H1 (cell line): ENCODE results near the gene CRTAC1. TPM values are rescaled to one million over a fixed set of nuclear protein-coding genes. Genes with fewer than 3 reads are reported as not detected.

Source experiments
- CTCF ChIA-PET: fragments of 300-600 bp; sonication (Branson Sonifier 250); formaldehyde crosslinking; loops from one replicate; lab custom pipeline; 2021; ENCODE audit not compliant: partially characterized antibody; lab: Charles Lee
- POLR2A ChIA-PET: fragments of 300-600 bp; sonication (Branson Sonifier 250); formaldehyde crosslinking; loops from one replicate; lab custom pipeline; 2021; ENCODE audit warnings: inconsistent platforms; ENCODE audit not compliant: partially characterized antibody; lab: Charles Lee
- DNase-seq, 2 experiments: peaks; one replicate each; pipeline versions ENCODE4 v3.0.0 to v3.0.0-alpha.2; 2010 to 2022; ENCODE audit warnings: low spot score in 2 of 2, low read depth in 1 of 2, mixed read lengths in 1 of 2
- FAIRE-seq: peaks from 2 replicates; lab custom pipeline; 2011; peaks lifted over from hg19 to GRCh38; lab: Jason Lieb, UNC
- H2AFZ ChIP-seq: 2 replicates; pipeline ENCODE4 v1.8.1; 2012; ENCODE audit warnings: low read length, inconsistent platforms
- H2AK5ac ChIP-seq: 2 replicates; pipeline ENCODE4 v1.6.1; 2013; ENCODE audit warnings: low read depth, low read length
- H2BK120ac ChIP-seq: replicated peaks from 2 replicates; pipeline ENCODE3; 2013; ENCODE audit warnings: low read depth, low read length, inconsistent platforms
- H2BK12ac ChIP-seq: 2 replicates; pipeline ENCODE4 v1.6.1; 2013; ENCODE audit warnings: low read depth, low read length
- H2BK15ac ChIP-seq: 2 replicates; pipeline ENCODE4 v1.6.1; 2013; ENCODE audit warnings: low read length
- H2BK20ac ChIP-seq: 2 replicates; pipeline ENCODE4 v1.6.1; 2013; ENCODE audit warnings: low read length
- H2BK5ac ChIP-seq: 2 replicates; pipeline ENCODE4 v1.6.1; 2013; ENCODE audit warnings: low read depth, low read length
- H3K14ac ChIP-seq: 2 replicates; pipeline ENCODE4 v1.6.1; 2013; ENCODE audit warnings: inconsistent platforms; ENCODE audit not compliant: insufficient read length
- H3K18ac ChIP-seq: 2 replicates; pipeline ENCODE4 v1.6.1; 2013; ENCODE audit warnings: low read length; ENCODE audit errors: extremely low read depth
- H3K23ac ChIP-seq: 2 replicates; pipeline ENCODE4 v1.6.1; 2013; ENCODE audit warnings: inconsistent platforms; ENCODE audit not compliant: insufficient read length
- H3K23me2 ChIP-seq: 2 replicates; pipeline ENCODE4 v1.6.1; 2013; ENCODE audit warnings: low read depth, low read length
- H3K27ac ChIP-seq: 2 replicates; pipeline ENCODE4 v1.6.1; 2011; ENCODE audit warnings: low read depth, low read length, inconsistent platforms
- H3K27me3 ChIP-seq, 4 experiments: replicated peaks in 1 of 4; 1 replicate in 1 of 4; 2 replicates in 3 of 4; pipeline versions ENCODE4 v1.6.1 to v1.8.1; 2011 to 2013; ENCODE audit warnings: low read length in 3 of 4, mild to moderate bottlenecking in 3 of 4, inconsistent platforms in 2 of 4, mixed read lengths in 2 of 4, moderate library complexity in 1 of 4; ENCODE audit not compliant: control insufficient read depth in 3 of 4, insufficient read depth in 3 of 4; ENCODE audit errors: extremely low read depth in 1 of 4
- H3K36me3 ChIP-seq, 4 experiments: 2 replicates each; pipeline versions ENCODE4 v1.6.1 to v1.8.1; 2011 to 2013; ENCODE audit warnings: mild to moderate bottlenecking in 4 of 4, low read length in 3 of 4, moderate library complexity in 2 of 4, control low read depth in 1 of 4, inconsistent platforms in 1 of 4; ENCODE audit not compliant: insufficient read depth in 4 of 4, control insufficient read depth in 2 of 4
- H3K4ac ChIP-seq: replicated peaks from 2 replicates; pipeline ENCODE3; 2013; ENCODE audit warnings: low read length, low read depth, mixed read lengths, inconsistent platforms; ENCODE audit not compliant: insufficient read length
- H3K4me1 ChIP-seq, 4 experiments: replicated peaks in 1 of 4; 1 replicate in 1 of 4; 2 replicates in 3 of 4; pipeline versions ENCODE4 v1.6.1 to v1.8.1; 2011 to 2013; ENCODE audit warnings: low read length in 3 of 4, inconsistent platforms in 2 of 4, mixed read lengths in 1 of 4; ENCODE audit not compliant: insufficient read depth in 4 of 4, control insufficient read depth in 3 of 4
- H3K4me2 ChIP-seq, 2 experiments: 2 replicates each; pipeline versions ENCODE4 v1.6.1 to v1.8.1; 2011 to 2013; ENCODE audit warnings: low read depth in 2 of 2, low read length in 2 of 2, control low read depth in 1 of 2, inconsistent platforms in 1 of 2, mild to moderate bottlenecking in 1 of 2; ENCODE audit not compliant: insufficient read depth in 1 of 2
- H3K4me3 ChIP-seq, 4 experiments: fragments of 200-600, 300-600 bp in 1 of 4; sonication (generic), shearing (Covaris generic), sonication (Bioruptor Twin) in 1 of 4; 2 replicates each; pipeline versions ENCODE4 v1.5.1 to v1.8.1; 2011 to 2016; ENCODE audit warnings: low read length in 4 of 4, low read depth in 3 of 4, control low read depth in 2 of 4, inconsistent platforms in 2 of 4, mild to moderate bottlenecking in 2 of 4, mixed read lengths in 1 of 4, moderate library complexity in 1 of 4; ENCODE audit not compliant: insufficient read depth in 2 of 4; ENCODE audit errors: extremely low read depth in 1 of 4
- H3K56ac ChIP-seq: replicated peaks from 2 replicates; pipeline ENCODE3; 2013; ENCODE audit warnings: low read depth, mild to moderate bottlenecking, mixed read lengths, low read length, inconsistent platforms; ENCODE audit not compliant: insufficient read length
- H3K79me1 ChIP-seq: 2 replicates; pipeline ENCODE4 v1.6.1; 2013; ENCODE audit warnings: low read depth, low read length, control low read depth
- H3K79me2 ChIP-seq, 2 experiments: 2 replicates each; pipeline versions ENCODE4 v1.6.1 to v1.8.1; 2012 to 2013; ENCODE audit warnings: low read length in 2 of 2, mild to moderate bottlenecking in 2 of 2, inconsistent platforms in 1 of 2; ENCODE audit not compliant: insufficient read depth in 2 of 2, control insufficient read depth in 1 of 2
- H3K9ac ChIP-seq, 4 experiments: replicated peaks in 1 of 4; 1 replicate in 1 of 4; 2 replicates in 3 of 4; pipeline versions ENCODE4 v1.6.1 to v1.8.1; 2011 to 2013; ENCODE audit warnings: low read depth in 3 of 4, low read length in 3 of 4, control low read depth in 2 of 4, mild to moderate bottlenecking in 2 of 4, moderate library complexity in 2 of 4, inconsistent platforms in 1 of 4; ENCODE audit errors: extremely low read depth in 1 of 4
- H3K9me3 ChIP-seq, 2 experiments: 2 replicates each; pipeline versions ENCODE4 v1.6.1 to v1.8.1; 2012 to 2013; ENCODE audit warnings: mild to moderate bottlenecking in 2 of 2, moderate library complexity in 2 of 2, control low read depth in 1 of 2, inconsistent platforms in 1 of 2, low read depth in 1 of 2, low read length in 1 of 2, mixed read lengths in 1 of 2; ENCODE audit not compliant: insufficient read depth in 2 of 2
- H4K20me1 ChIP-seq, 2 experiments: replicated peaks in 1 of 2; 2 replicates each; pipeline versions ENCODE3 to v1.8.1; 2011 to 2013; ENCODE audit warnings: inconsistent platforms in 2 of 2, low read length in 2 of 2, mild to moderate bottlenecking in 1 of 2; ENCODE audit not compliant: insufficient read depth in 2 of 2, control insufficient read depth in 1 of 2
- H4K5ac ChIP-seq: 2 replicates; pipeline ENCODE4 v1.6.1; 2013; ENCODE audit warnings: low read length, low read depth, mixed read lengths, inconsistent platforms; ENCODE audit not compliant: insufficient read length
- H4K8ac ChIP-seq: 2 replicates; pipeline ENCODE4 v1.8.0; 2013; ENCODE audit warnings: mild to moderate bottlenecking, moderate library complexity, low read length, inconsistent platforms; ENCODE audit not compliant: insufficient read depth; ENCODE audit errors: extremely low read depth
- H4K91ac ChIP-seq: replicated peaks from 2 replicates; pipeline ENCODE3; 2013; ENCODE audit warnings: low read length, mixed read lengths, inconsistent platforms; ENCODE audit not compliant: insufficient read length
- ASH2L ChIP-seq: fragments of 200-600, 300-600 bp; sonication (generic); IDR thresholded peaks from one replicate; pipeline ENCODE4 v1.7.1; 2017; ENCODE audit warnings: low read length
- ATF3 ChIP-seq: IDR thresholded peaks from 2 replicates; pipeline ENCODE4 v1.6.1; 2011; ENCODE audit warnings: low read depth, mild to moderate bottlenecking, low read length; ENCODE audit not compliant: insufficient read depth
- CBX5 ChIP-seq: fragments of 300-800, 300-1000 bp; sonication (generic); IDR thresholded peaks from 2 replicates; pipeline ENCODE4 v1.7.1; 2016; ENCODE audit warnings: antibody characterized with exemption, low read length, low read depth
- EP300 ChIP-seq, 2 experiments: IDR thresholded peaks; 1 replicate in 1 of 2; 2 replicates in 1 of 2; pipeline ENCODE4 v1.6.1; 2011 to 2012; ENCODE audit warnings: low read depth in 2 of 2, low read length in 2 of 2, mild to moderate bottlenecking in 2 of 2, borderline replicate concordance in 1 of 2, inconsistent platforms in 1 of 2, moderate library complexity in 1 of 2
- GABPA ChIP-seq: IDR thresholded peaks from 2 replicates; pipeline ENCODE4 v1.6.1; 2011; ENCODE audit warnings: mild to moderate bottlenecking, low read length, moderate library complexity, borderline replicate concordance; ENCODE audit not compliant: insufficient read depth
- JUND ChIP-seq: IDR thresholded peaks from 2 replicates; pipeline ENCODE4 v1.6.1; 2011; ENCODE audit warnings: mild to moderate bottlenecking, improper control_type of control experiment, low read length
- KDM4A ChIP-seq: IDR thresholded peaks from one replicate; pipeline ENCODE4 v1.7.1; 2012; ENCODE audit warnings: low read depth, mild to moderate bottlenecking, moderate library complexity, low read length, inconsistent platforms; ENCODE audit not compliant: severe bottlenecking
- POLR2AphosphoS5 ChIP-seq: IDR thresholded peaks from 2 replicates; pipeline ENCODE4 v1.6.1; 2011; ENCODE audit warnings: low read depth, low read length
- RAD21 ChIP-seq, 2 experiments: IDR thresholded peaks in 1 of 2; conservative IDR thresholded peaks in 1 of 2; 2 replicates each; pipeline ENCODE4 v1.6.1; 2011; ENCODE audit warnings: low read depth in 2 of 2, low read length in 2 of 2, improper control_type of control experiment in 1 of 2, inconsistent platforms in 1 of 2, mild to moderate bottlenecking in 1 of 2, moderate library complexity in 1 of 2
- SIRT6 ChIP-seq: IDR thresholded peaks from one replicate; pipeline ENCODE4 v1.7.1; 2012; ENCODE audit warnings: low read length, inconsistent platforms
- ZNF274 ChIP-seq: IDR thresholded peaks from 2 replicates; pipeline ENCODE4 v1.7.0; 2012; ENCODE audit warnings: low read length, borderline replicate concordance; ENCODE audit errors: extremely low read depth
- WGBS, 2 experiments: shearing (Covaris generic) in 1 of 2; methylation state at CpG; one replicate each; pipeline versions ENCODE4 v1.1.6 to v1.1.7; 2013 to 2015; ENCODE audit warnings: low lambda C conversion rate in 2 of 2, mixed read lengths in 2 of 2, inconsistent platforms in 1 of 2, low coverage in 1 of 2, missing lambda C conversion rate in 1 of 2; ENCODE audit not compliant: insufficient replicate concordance in 2 of 2, insufficient coverage in 1 of 2, insufficient read length in 1 of 2; ENCODE audit errors: extremely low coverage in 1 of 2, missing lambda C conversion rate in 1 of 2; 5-methylcytosine and 5-hydroxymethylcytosine counted together
- polyA plus RNA-seq, 7 experiments: library from polyadenylated mRNA; depleted of rRNA in 3 of 7; stranded (reverse) in 5 of 7; unstranded in 2 of 7; fragments of >200 nt in 5 of 7; fragments of 200-250 nt in 2 of 7; gene quantifications; 1 replicate in 5 of 7; 2 replicates in 1 of 7; 4 replicates in 1 of 7; pipeline versions ENCODE4 v1.2.1 to v1.2.3, GENCODE V29; 2011 to 2013; ENCODE audit warnings: missing spikeins in 2 of 7, mixed read lengths in 2 of 7
- total RNA-seq: library from RNA; stranded (reverse); fragmentation: NEBNext Ultra II Directional; extraction: Animal tissue kit (Norgen Biotek cat#: 25700); gene quantifications from 2 replicates; pipeline ENCODE4 v1.2.1, GENCODE V29; 2021

The CRTAC1 gene
- total and polyA plus RNA-seq, 2 of the 8 experiments (the other 6 are each of a cell fraction or from before 2014, with no cell fraction given) = 0.91 to 1.2 TPM

GRCh38 chr10:97816609-97817008, 213.8 kb downstream of the CRTAC1 start:
- H4K20me1 ChIP-seq = no peaks in the 10 kb centered on the region
- H3K36me3 ChIP-seq = no peaks in the 10 kb centered on the region
- H3K79me1 ChIP-seq = no peaks in the 10 kb centered on the region
- no peak overlapping the region for H2BK15ac ChIP-seq
- H2BK20ac ChIP-seq = no peak overlapping the region
- H2AK5ac ChIP-seq = no peak overlapping the region
- no peak overlapping the region for H3K4me2 ChIP-seq
- no peaks in the 10 kb centered on the region for H3K9me3 ChIP-seq
- H2AFZ ChIP-seq = no peak overlapping the region
- FAIRE-seq = no peak
- POLR2A ChIA-PET = no interaction called here
- DNase-seq = no peak
- no peaks in the 10 kb centered on the region for H3K23me2 ChIP-seq
- H2BK12ac ChIP-seq = no peak overlapping the region
- H4K91ac ChIP-seq = no peak overlapping the region
- no peak overlapping the region for H3K27ac ChIP-seq
- no peaks in the 10 kb centered on the region for H3K79me2 ChIP-seq
- H3K9ac ChIP-seq = no peak overlapping the region
- no peak overlapping the region for H3K56ac ChIP-seq
- no peak overlapping the region for H3K18ac ChIP-seq
- H4K8ac ChIP-seq = no peak overlapping the region
- no peak for TF ChIP-seq CBX5
- no peak for TF ChIP-seq POLR2AphosphoS5
- TF ChIP-seq ZNF274 = no peak
- no peak for TF ChIP-seq SIRT6
- TF ChIP-seq GABPA = no peak
- TF ChIP-seq ASH2L = no peak
- TF ChIP-seq KDM4A = no peak
- no peak for TF ChIP-seq RAD21 (IDR thresholded peaks at IDR 0.05 in 1 of 2, conservative IDR thresholded peaks at IDR 0.05 in 1 of 2; ENCODE audit: low read depth in 2 of 2, low read length in 2 of 2)
- no peak for TF ChIP-seq JUND
- no peak for TF ChIP-seq EP300 (IDR thresholded peaks at IDR 0.05; ENCODE audit: borderline replicate concordance in 1 of 2, low read depth in 2 of 2, low read length in 2 of 2)
- TF ChIP-seq ATF3 = no peak
- 80% methylated on average over 4 of the region's 4 CpGs; no CpG with 5 or more reads in 1 of the 2 experiments for WGBS, 2 experiments
- H3K27me3 ChIP-seq = no peaks in the 10 kb centered on the region
- H3K4ac ChIP-seq = no peak overlapping the region
- no peak overlapping the region for H4K5ac ChIP-seq
- peaks cover 0 to 7% (median 3%) of the 10 kb centered on the region in 4 experiments; a peak in 3 of 7 replicates for H3K4me1 ChIP-seq
- no peak overlapping the region for H2BK5ac ChIP-seq
- no peak overlapping the region for H3K4me3 ChIP-seq
- H3K14ac ChIP-seq = no peak overlapping the region
- CTCF ChIA-PET = interaction anchor here (0.6 to 1.6 kb wide), 4 partner anchors 11 to 82 kb away, joined by 3 to 12 read pairs (median 4); no protein-coding TSS in a partner anchor
- no peak overlapping the region for H2BK120ac ChIP-seq
- no peak overlapping the region for H3K23ac ChIP-seq
